ENCODE measurements around the gene ADGRG6.

Gene ADGRG6

GRCh38 chr6:142356201-142356883, 54.5 kb downstream of the ADGRG6 start:
- TF ChIP-seq ARNT (IDR thresholded peaks at IDR 0.05) (no peak), L3MBTL2 (conservative IDR thresholded peaks at IDR 0.05) (no peak), ZNF384 (IDR thresholded peaks at IDR 0.05) (no peak), NFRKB (IDR thresholded peaks at IDR 0.05) (no peak), BHLHE40 (IDR thresholded peaks at IDR 0.05; ENCODE audit: borderline replicate concordance) (no peak), PKNOX1 (IDR thresholded peaks at IDR 0.05) (no peak), FOXM1 (IDR thresholded peaks at IDR 0.05; ENCODE audit: borderline replicate concordance) (no peak), FOXK2 (IDR thresholded peaks at IDR 0.05) (no peak), CTBP1 (IDR thresholded peaks at IDR 0.05; ENCODE audit: borderline replicate concordance) (no peak), LEF1 (IDR thresholded peaks at IDR 0.05; ENCODE audit: borderline replicate concordance) (no peak), TARDBP (IDR thresholded peaks at IDR 0.05) (no peak), ELF4 (IDR thresholded peaks at IDR 0.05) (no peak), FOXA1 (IDR thresholded peaks at IDR 0.05) (no peak), SUZ12 (IDR thresholded peaks at IDR 0.05) (no peak), HDGF (IDR thresholded peaks at IDR 0.05; ENCODE audit: borderline replicate concordance) (no peak), SP1 (IDR thresholded peaks at IDR 0.05) (no peak)
- ChIA-PET CTCF (interaction anchor here (0.6 to 1.4 kb wide), 7 partner anchors 14 to 1995 kb away, joined by 3 to 7 read pairs (median 3); no protein-coding TSS in a partner anchor), POLR2A (no interaction called here)
- no peak for DNase-seq (ENCODE audit: extremely low spot score)

- ChIA-PET CTCF (interaction anchor here (0.6 to 1.3 kb wide), 3 partner anchors 13 to 1994 kb away, joined by 3 to 7 read pairs (median 5); no protein-coding TSS in a partner anchor), POLR2A (no interaction called here)
- DNase-seq (ENCODE audit: extremely low spot score) = no peak
- no peak for TF ChIP-seq TARDBP (IDR thresholded peaks at IDR 0.05)
- no peak for TF ChIP-seq L3MBTL2 (conservative IDR thresholded peaks at IDR 0.05)
- no peak for TF ChIP-seq CTBP1 (IDR thresholded peaks at IDR 0.05; ENCODE audit: borderline replicate concordance)
- TF ChIP-seq NFRKB (IDR thresholded peaks at IDR 0.05) = no peak
- TF ChIP-seq PKNOX1 (IDR thresholded peaks at IDR 0.05) = no peak
- TF ChIP-seq ELF4 (IDR thresholded peaks at IDR 0.05) = no peak
- TF ChIP-seq HDGF (IDR thresholded peaks at IDR 0.05; ENCODE audit: borderline replicate concordance) = no peak
- no peak for TF ChIP-seq FOXA1 (IDR thresholded peaks at IDR 0.05)
These were observed 55.0 kb downstream of the ADGRG6 start for GRCh38 chr6:142356884-142357225.

GRCh38 chr6:142357879-142358278, 56.1 kb downstream of the ADGRG6 start:
- TF ChIP-seq ELF4 (IDR thresholded peaks at IDR 0.05) = no peak
- TF ChIP-seq SP1 (IDR thresholded peaks at IDR 0.05) = no peak
- no peak for TF ChIP-seq FOXK2 (IDR thresholded peaks at IDR 0.05)
- TF ChIP-seq FOXM1 (IDR thresholded peaks at IDR 0.05; ENCODE audit: borderline replicate concordance) = no peak
- no peak for TF ChIP-seq ARNT (IDR thresholded peaks at IDR 0.05)
- no peak for TF ChIP-seq NFRKB (IDR thresholded peaks at IDR 0.05)
- TF ChIP-seq SUZ12 (IDR thresholded peaks at IDR 0.05) = no peak
- TF ChIP-seq PKNOX1 (IDR thresholded peaks at IDR 0.05) = no peak
- TF ChIP-seq CTBP1 (IDR thresholded peaks at IDR 0.05; ENCODE audit: borderline replicate concordance) = no peak
- TF ChIP-seq FOXA1 (IDR thresholded peaks at IDR 0.05) = no peak
- no peak for TF ChIP-seq HDGF (IDR thresholded peaks at IDR 0.05; ENCODE audit: borderline replicate concordance)
- TF ChIP-seq LEF1 (IDR thresholded peaks at IDR 0.05; ENCODE audit: borderline replicate concordance) = no peak
- TF ChIP-seq L3MBTL2 (conservative IDR thresholded peaks at IDR 0.05) = no peak
- TF ChIP-seq ZNF384 (IDR thresholded peaks at IDR 0.05) = no peak
- TF ChIP-seq BHLHE40 (IDR thresholded peaks at IDR 0.05; ENCODE audit: borderline replicate concordance) = no peak
- no peak for TF ChIP-seq TARDBP (IDR thresholded peaks at IDR 0.05)
- no peak for DNase-seq (ENCODE audit: extremely low spot score)
- ChIA-PET POLR2A (no interaction called here), CTCF (no interaction called here)

GRCh38 chr6:142359271-142359960, 57.6 kb downstream of the ADGRG6 start:
- TF ChIP-seq PKNOX1 (IDR thresholded peaks at IDR 0.05) = no peak
- no peak for TF ChIP-seq ZNF384 (IDR thresholded peaks at IDR 0.05)
- no peak for TF ChIP-seq CTBP1 (IDR thresholded peaks at IDR 0.05; ENCODE audit: borderline replicate concordance)
- no peak for TF ChIP-seq ELF4 (IDR thresholded peaks at IDR 0.05)
- TF ChIP-seq NFRKB (IDR thresholded peaks at IDR 0.05) = no peak
- TF ChIP-seq FOXK2 (IDR thresholded peaks at IDR 0.05) = no peak
- no peak for TF ChIP-seq HDGF (IDR thresholded peaks at IDR 0.05; ENCODE audit: borderline replicate concordance)
- TF ChIP-seq SUZ12 (IDR thresholded peaks at IDR 0.05) = no peak
- no peak for TF ChIP-seq LEF1 (IDR thresholded peaks at IDR 0.05; ENCODE audit: borderline replicate concordance)
- no peak for TF ChIP-seq ARNT (IDR thresholded peaks at IDR 0.05)
- no peak for TF ChIP-seq FOXA1 (IDR thresholded peaks at IDR 0.05)
- no peak for TF ChIP-seq BHLHE40 (IDR thresholded peaks at IDR 0.05; ENCODE audit: borderline replicate concordance)
- no peak for TF ChIP-seq L3MBTL2 (conservative IDR thresholded peaks at IDR 0.05)
- no peak for TF ChIP-seq SP1 (IDR thresholded peaks at IDR 0.05)
- TF ChIP-seq TARDBP (IDR thresholded peaks at IDR 0.05) = no peak
- no peak for TF ChIP-seq FOXM1 (IDR thresholded peaks at IDR 0.05; ENCODE audit: borderline replicate concordance)
- ChIA-PET CTCF (no interaction called here), POLR2A (no interaction called here)
- no peak for DNase-seq (ENCODE audit: extremely low spot score)

- CTCF ChIA-PET = no interaction called here
- no peak for TF ChIP-seq L3MBTL2 (conservative IDR thresholded peaks at IDR 0.05)
- TF ChIP-seq SUZ12 (IDR thresholded peaks at IDR 0.05) = no peak
- TF ChIP-seq SP1 (IDR thresholded peaks at IDR 0.05) = no peak
- no peak for TF ChIP-seq TARDBP (IDR thresholded peaks at IDR 0.05)
- TF ChIP-seq FOXM1 (IDR thresholded peaks at IDR 0.05; ENCODE audit: borderline replicate concordance) = no peak
- no peak for TF ChIP-seq ZNF384 (IDR thresholded peaks at IDR 0.05)
- TF ChIP-seq PKNOX1 (IDR thresholded peaks at IDR 0.05) = no peak
- TF ChIP-seq ELF4 (IDR thresholded peaks at IDR 0.05) = no peak
- no peak for TF ChIP-seq ARNT (IDR thresholded peaks at IDR 0.05)
- no peak for DNase-seq (ENCODE audit: extremely low spot score)
- POLR2A ChIA-PET = no interaction called here
These were observed 59.5 kb downstream of the ADGRG6 start for GRCh38 chr6:142361345-142361744.

All from HEK293T (cell line).